ENCODE data around the gene BAZ2A. TPM values are rescaled to one million over a fixed set of nuclear protein-coding genes. Genes with fewer than 3 reads are reported as not detected.

BAZ2A gene
- total RNA-seq, 1 experiment from 2014 or later: 106 TPM

DNA sequence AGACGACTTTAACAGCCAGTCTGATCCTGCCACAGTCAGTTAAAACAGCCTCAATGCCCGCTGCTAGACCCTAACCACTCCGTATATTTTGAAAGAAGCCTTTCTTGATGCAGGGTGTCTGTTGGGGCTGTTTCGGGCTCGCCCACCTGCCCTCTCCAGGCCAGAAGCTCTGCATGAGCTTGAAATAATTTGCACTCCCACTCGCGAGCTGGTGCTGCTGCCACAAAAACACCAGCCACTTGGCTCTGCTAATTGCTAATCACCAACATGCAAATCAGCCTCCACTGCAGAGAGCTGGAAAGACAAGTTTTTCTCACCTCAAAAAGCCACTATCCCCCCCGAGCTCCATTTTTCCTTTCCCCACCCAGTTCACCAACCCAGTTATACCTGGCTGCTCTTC is 15.5 kb downstream of the BAZ2A start (continued):
- TF ChIP-seq POLR2A (IDR thresholded peaks at IDR 0.05; ENCODE audit: borderline replicate concordance, extremely low read depth, insufficient read depth, insufficient read length) (no peak), CEBPB (IDR thresholded peaks at IDR 0.05; ENCODE audit: low read depth) (no peak)
- TF ChIP-seq, protein P1, sequence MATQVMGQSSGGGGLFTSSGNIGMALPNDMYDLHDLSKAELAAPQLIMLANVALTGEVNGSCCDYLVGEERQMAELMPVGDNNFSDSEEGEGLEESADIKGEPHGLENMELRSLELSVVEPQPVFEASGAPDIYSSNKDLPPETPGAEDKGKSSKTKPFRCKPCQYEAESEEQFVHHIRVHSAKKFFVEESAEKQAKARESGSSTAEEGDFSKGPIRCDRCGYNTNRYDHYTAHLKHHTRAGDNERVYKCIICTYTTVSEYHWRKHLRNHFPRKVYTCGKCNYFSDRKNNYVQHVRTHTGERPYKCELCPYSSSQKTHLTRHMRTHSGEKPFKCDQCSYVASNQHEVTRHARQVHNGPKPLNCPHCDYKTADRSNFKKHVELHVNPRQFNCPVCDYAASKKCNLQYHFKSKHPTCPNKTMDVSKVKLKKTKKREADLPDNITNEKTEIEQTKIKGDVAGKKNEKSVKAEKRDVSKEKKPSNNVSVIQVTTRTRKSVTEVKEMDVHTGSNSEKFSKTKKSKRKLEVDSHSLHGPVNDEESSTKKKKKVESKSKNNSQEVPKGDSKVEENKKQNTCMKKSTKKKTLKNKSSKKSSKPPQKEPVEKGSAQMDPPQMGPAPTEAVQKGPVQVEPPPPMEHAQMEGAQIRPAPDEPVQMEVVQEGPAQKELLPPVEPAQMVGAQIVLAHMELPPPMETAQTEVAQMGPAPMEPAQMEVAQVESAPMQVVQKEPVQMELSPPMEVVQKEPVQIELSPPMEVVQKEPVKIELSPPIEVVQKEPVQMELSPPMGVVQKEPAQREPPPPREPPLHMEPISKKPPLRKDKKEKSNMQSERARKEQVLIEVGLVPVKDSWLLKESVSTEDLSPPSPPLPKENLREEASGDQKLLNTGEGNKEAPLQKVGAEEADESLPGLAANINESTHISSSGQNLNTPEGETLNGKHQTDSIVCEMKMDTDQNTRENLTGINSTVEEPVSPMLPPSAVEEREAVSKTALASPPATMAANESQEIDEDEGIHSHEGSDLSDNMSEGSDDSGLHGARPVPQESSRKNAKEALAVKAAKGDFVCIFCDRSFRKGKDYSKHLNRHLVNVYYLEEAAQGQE (IDR thresholded peaks at IDR 0.05; ENCODE audit: low read depth): no peak

DNA sequence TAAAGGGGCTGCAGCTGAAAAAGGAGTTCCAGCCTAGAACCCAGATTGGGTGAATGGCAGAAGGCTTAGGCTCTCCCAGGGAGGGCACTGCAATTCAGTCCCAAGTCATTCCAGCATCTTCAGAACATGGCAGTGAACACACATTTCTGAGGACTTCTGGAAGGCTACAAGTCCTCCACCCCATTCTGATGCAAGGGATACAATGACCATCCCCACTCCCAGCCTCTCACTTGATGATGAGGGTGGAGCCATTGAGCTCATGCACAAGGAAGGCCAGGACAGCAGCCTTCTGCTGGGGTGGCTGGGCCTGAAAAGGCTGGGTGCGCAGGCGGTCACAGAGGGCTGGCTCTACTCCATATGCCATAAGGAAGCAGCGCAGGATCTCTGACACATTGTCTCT is 25.8 kb downstream of the BAZ2A start:
- Histone ChIP-seq H4K20me1 (ENCODE audit: insufficient read depth) (no peaks in the 10 kb centered on the region; the same call in 1 of the 2 replicates), H3K9ac (ENCODE audit: low read length) (no peak overlapping the region), H3K9me3 (ENCODE audit: control insufficient read depth in 1 of 2, insufficient read depth in 1 of 2, low read depth in 1 of 2, low read length in 2 of 2) (no peaks in the 10 kb centered on the region), H3K27ac (ENCODE audit: low read depth, low read length) (no peak overlapping the region), H3K36me3 (ENCODE audit: control insufficient read depth in 1 of 2, insufficient read depth in 2 of 2, low read length in 2 of 2) (peaks cover 66 to 69% of the 10 kb centered on the region in 2 experiments), H3K79me2 (ENCODE audit: insufficient read depth, low read length) (no peaks in the 10 kb centered on the region), H3K9me2 (ENCODE audit: insufficient read depth) (no peaks in the 10 kb centered on the region), H2AFZ (ENCODE audit: low read depth, low read length, poor library complexity, severe bottlenecking) (no peak overlapping the region), H3K4me2 (ENCODE audit: low read length) (no peak overlapping the region), H3K4me1 (ENCODE audit: control insufficient read depth in 1 of 2, insufficient read depth in 2 of 2, low read length in 2 of 2) (no peaks in the 10 kb centered on the region), H3K27me3 (ENCODE audit: insufficient read depth, low read length) (no peaks in the 10 kb centered on the region), H3K4me3 (replicated peaks in 1 of 2; ENCODE audit: low read depth in 1 of 2, low read length in 2 of 2) (no peak overlapping the region)
- ChIA-PET POLR2A (no interaction called here), CTCF (no interaction called here), RAD21 (ENCODE audit: low non-redundant PET in 1 of 2, low total read pairs in 2 of 2, uncharacterized antibody in 2 of 2, unreplicated experiment in 2 of 2) (no interaction called here)
- no peak for TF ChIP-seq CEBPB (IDR thresholded peaks at IDR 0.05; ENCODE audit: low read depth)
- no peak for TF ChIP-seq SIN3A (IDR thresholded peaks at IDR 0.05; ENCODE audit: low read depth)
- TF ChIP-seq ZNF274 (IDR thresholded peaks at IDR 0.05; ENCODE audit: low read depth, low read length): no peak
- ATAC-seq (no peak), DNase-seq (ENCODE audit: low read depth, low spot score) (no peak)
- intact Hi-C loops (cut with micrococcal nuclease): no loop called here
- BruUV-seq (replicated peaks): no TSS peak
